Gastroesophageal sphincter (tissue), 3 donors: ENCODE results near the gene FAM89B.

Experiments used
- CTCF ChIP-seq, 4 experiments: fragments of 200-600 bp in 2 of 4; fragments of 450-650 bp in 2 of 4; sonication (generic) in 1 of 4; IDR thresholded peaks; one replicate each; pipeline ENCODE4 v1.5.1; 2017 to 2019; ENCODE audit warnings: antibody characterized with exemption in 4 of 4, mild to moderate bottlenecking in 2 of 4, moderate library complexity in 2 of 4
- POLR2AphosphoS5 ChIP-seq: sonication (generic); formaldehyde crosslinking; IDR thresholded peaks from one replicate; pipeline ENCODE4 v1.6.1; 2017; ENCODE audit warnings: antibody characterized with exemption

DNA sequence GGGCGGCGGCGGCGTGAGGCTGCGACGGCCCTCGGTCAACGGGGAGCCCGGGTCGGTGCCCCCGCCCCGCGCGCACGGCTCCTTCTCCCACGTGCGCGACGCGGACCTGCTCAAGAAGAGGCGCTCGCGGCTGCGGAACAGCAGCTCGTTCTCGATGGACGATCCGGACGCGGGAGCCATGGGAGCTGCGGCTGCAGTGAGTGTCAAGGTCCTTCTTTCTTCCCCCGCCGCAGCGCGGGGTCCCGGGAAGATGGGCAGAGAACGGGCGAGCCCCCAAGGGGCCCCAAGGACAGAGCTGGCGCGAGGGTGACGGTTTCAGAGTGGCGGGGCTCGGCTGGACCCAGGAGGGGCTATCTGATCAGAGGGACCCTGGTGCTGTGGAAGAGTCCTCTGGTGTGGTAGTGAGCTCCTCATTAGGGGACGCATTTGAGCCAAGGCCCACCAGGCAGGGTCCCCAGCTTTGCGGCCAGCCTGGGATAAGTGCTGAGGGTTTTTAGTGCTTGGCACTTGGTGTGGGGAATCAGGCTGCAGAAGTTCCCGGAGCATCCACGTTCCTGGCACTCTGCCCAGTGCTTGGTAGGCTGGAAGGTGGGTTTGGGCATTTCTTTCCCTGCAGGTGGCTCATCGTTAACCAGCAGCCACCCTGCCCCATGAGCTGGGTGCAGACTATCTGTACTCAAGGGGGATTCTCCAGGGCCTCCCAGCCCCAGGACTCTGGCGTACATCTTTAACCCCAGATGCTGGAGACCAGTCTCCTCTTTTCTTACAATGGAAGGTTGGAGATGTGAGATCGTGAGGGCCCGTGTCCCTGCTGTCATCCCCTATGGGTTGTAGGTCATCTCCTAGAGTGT is 13.3 kb downstream of the FAM89B start:
- TF ChIP-seq CTCF (IDR thresholded peaks at IDR 0.05) (no peak), POLR2AphosphoS5 (no peak)
